HG02588 (cell line): ENCODE results near the gene FURIN.
"Not testable (repeated sequence)": the region's sequence is repeated elsewhere in the genome, so short reads cannot be mapped to it uniquely, and the experiment has no call there.

ENCODE experiments used
- ATAC-seq: cut with Tn5 transposase; IDR thresholded peaks from one replicate; pipeline ENCODE4 v1.9.1; 2021; ENCODE audit warnings: mild to moderate bottlenecking, moderate library complexity; ENCODE audit not compliant: unreplicated experiment

The FURIN gene

GRCh38 chr15:90868261-90868689 is at the start of gene FURIN:
TSS of gene FURIN (plus strand) at chr15:90868588. CDS start at chr15:90875741, 7,153 bp downstream.
- no peak for ATAC-seq

- no peak for ATAC-seq
Observed at GRCh38 chr15:90819390-90819789, 49.0 kb upstream of the FURIN start.

- ATAC-seq: no peak
Observed at GRCh38 chr15:90819850-90820249, 48.5 kb upstream of the FURIN start.

DNA sequence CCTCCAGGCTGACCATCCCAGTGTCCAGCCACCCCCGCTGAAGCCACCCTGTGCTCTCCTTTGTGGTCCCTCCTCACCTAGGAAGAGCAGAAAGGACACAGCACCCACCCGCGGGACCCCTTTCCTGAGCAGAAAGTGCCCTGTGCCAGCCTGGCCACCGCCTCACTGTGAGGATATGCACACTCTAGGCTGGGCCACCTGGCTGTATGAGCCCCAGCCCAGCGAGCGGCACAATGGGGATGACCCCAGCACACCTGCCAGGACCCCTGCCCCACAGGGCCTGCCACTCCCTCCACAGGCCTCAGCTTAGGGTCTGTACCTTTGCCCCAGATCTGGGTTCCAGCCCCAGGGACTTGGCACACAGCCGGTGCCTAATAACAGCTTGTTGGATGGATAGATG is 47.9 kb upstream of the FURIN start:
- ATAC-seq: no peak

- ATAC-seq: no peak
Observed at GRCh38 chr15:90822204-90822955, 46.0 kb upstream of the FURIN start.

DNA sequence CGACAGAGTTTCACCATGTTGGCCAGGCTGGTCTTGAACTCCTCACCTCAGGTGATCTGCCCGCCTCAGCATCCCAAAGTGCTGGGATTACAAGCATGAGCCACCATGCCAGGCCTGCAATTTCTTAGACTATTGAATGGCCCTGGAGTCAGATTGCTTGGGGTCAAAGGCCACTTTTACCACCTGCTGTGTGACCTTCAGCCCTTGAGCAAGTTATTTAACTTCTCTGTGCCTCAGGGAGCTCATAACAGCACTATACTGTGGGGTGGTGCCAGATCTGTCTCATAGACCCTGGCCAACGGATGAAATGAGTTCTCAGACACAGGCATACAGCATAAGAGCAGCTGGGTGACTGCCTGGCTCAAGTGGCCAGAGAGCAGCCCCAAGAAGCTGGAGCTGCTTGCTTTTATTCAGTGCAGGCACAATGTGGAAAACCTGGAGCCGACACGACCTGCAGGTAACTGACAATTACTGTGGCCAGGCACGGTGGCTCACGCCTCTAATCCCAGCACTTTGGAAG is 44.9 kb upstream of the FURIN start:
- ATAC-seq: no peak

GRCh38 chr15:90825115-90825899 is 43.1 kb upstream of the FURIN start:
- ATAC-seq: not testable (repeated sequence)

GRCh38 chr15:90826206-90826885 is 42.0 kb upstream of the FURIN start:
- not testable (repeated sequence) for ATAC-seq

GRCh38 chr15:90826886-90827435 is 41.4 kb upstream of the FURIN start:
- ATAC-seq: no peak

DNA sequence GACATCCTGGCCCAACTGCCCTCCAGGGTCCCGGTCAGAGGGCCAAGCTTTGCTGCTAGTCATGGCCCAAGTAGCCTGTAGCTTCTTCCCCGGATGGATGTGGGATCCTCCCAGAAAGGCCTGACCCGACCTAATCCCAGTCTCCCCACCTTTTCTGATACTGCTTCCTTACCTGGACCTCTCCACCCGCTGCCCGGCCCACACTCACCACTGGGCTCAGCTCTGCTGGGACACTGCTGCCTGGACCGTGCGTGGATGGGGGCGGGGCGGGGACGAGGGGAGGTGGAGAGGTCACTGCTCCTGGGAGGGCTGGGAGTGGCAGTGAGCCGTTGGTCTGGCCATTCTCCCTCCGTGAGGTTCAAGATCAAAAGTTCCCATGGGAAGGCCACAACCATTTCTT is 40.3 kb upstream of the FURIN start:
- no peak for ATAC-seq

- ATAC-seq: no peak
Observed at GRCh38 chr15:90829126-90829525, 39.3 kb upstream of the FURIN start.

DNA sequence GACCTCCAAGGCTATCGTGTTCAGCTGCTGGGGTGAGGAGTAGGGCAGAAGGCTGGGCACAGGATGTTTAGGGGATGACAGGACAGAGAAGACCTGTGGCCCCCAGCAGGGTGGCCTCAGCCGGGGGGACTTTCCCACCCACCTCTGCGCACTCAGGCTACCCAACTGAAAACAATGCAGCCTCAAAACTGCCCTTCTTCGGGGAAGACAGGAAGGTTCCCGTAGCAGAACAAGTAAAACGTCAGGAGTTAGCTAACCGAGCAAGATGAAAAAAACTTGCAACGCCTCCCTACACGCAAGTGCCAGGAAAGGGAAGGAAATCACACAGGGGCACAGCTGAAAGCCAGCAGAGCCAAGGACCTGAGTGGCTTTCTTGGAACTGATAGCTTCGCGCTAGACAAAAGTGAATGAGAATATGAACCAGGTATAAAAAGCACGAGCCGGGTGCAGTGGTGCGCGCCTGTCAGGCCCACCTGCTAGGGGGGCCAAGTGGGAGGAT is 38.4 kb upstream of the FURIN start:
- no peak for ATAC-seq

DNA sequence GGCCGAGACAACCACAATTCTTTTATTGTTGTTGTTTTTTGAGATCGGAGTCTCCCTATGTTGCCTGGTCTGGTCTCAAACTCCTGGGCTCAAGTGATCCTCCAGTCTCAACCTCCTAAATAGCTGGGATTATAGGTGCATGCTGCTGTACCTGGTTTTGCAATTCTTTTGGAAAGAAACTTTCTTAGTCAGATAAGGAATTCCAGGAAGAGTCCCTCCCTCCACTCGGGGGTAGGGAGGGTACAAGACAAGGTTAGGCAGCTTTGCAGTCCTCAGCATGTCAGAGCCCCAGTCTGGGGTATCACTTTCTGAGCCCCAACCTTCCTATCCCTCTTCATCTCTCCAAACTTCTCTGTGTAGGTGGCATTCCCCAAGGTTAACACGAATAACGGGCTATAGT is 33.8 kb upstream of the FURIN start:
- ATAC-seq: no peak

- no peak for ATAC-seq
Observed at GRCh38 chr15:90836296-90836871, 32.0 kb upstream of the FURIN start.

DNA sequence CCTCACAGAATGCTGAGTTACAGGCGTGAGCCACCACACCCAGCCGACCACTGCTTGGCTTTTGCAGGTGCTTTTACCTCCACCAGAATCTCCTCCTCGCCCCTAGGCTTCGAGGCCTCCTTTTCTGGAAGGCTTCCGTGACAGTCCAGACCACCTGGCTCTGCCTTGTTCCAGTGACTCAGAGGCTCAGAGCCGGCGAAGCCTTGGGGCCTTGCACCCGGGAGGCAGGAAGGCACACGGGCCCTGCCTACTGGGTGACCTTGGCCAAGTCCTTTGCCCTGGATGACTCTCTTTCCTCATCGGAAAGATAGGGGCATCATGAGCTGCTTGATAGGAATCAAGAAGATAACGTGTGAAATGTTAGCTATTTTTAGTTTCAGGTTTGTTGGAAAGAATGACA is 31.3 kb upstream of the FURIN start:
- ATAC-seq: no peak

DNA sequence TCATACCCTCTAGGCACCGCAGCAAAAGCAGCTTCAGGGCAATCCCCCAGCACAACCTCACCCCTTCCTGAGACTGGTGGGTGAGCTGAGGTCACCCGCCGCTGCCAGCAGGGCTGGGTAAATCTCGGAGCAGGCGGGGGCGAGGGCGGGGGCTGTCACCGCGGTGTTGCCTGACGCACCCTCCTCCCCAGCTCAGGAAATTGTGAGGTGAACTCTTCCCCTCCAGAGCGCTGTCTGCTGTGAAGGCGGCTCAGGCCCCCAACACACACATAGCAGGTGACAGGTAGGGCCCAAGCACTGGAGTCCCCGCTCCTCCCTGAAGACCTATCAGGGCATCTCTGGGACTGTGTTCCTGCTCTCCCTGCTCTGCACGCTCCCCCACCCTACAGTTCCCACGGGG is 30.2 kb upstream of the FURIN start:
- ATAC-seq: no peak

- ATAC-seq: no peak
Observed at GRCh38 chr15:90838544-90838943, 29.8 kb upstream of the FURIN start.

DNA sequence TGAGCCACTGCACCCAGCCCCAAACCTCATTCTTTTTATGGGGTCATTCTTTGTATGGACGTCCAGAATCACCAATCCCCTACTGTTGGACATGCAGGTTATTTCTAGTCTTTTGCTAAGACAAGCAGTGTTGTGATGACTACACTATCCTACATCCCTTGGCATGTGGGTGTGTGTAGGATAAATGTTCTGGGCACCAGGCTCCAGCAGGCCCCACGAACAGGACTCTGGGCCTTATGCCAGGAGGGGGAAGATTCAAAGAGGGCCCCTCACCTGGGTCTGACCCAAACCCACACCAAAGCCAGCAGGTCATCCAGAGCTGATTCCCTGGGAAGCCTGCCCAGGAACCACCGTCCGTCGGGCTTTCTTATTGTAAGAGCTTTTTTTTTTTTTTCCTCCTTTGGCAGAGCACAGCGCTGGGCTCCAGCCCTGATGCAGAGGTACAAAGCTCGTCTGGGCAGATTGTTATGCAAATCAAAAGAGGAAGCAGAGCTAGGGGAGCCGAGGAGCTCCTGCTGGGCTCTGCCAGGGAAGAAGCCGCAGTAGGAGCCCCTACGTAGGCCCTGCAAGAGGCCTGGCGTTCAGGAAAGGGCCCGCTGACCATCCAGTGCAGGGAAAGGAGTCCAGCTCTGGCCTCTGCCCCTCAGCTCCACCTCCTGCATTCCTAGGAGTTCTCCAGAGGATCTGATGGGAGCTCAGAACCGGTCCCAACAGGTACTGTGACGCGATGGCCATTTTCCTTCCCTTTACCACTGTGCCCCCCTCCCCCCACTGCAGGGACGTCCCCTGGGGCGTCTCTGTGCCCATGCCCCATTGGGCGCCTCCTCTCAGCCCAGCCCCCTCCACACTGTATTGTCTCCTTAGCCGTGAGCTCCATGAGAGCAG is 29.0 kb upstream of the FURIN start:
- ATAC-seq: peak; percentile 66

DNA sequence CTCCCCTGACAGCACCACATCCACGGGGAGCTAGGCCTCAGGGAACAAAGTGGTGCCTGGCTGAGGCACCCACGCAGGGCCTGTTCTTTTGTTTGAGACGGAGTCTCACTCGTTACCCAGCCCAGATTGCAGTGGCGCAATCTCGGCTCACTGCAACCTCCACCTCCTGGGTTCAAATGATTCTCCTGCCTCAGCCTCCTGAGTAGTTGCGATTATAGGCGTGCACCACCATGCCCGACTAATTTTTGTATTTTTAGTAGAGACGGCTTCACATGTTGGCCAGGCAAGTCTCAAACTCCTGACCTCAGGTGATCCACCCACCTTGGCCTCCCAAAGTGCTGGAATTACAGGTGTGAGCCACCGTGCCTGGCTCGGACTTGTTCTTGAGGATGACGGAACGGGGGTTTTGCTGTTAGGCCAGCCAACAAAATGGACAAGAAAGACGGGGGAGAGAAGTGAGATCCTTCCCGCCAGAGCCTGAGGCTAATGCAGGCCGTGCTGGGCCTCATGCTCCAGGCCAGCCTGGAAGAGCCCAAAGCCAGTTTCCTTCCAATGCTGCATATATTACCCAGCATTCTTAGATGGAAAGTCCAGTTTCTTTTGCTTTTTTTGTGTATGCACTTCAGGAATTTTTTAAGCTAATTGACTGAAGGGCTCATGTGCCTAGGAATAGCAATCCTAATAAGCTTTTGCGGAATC is 28.1 kb upstream of the FURIN start:
- ATAC-seq: no peak
